ENCODE measurements around the gene CA9. TPM values are rescaled to one million over a fixed set of nuclear protein-coding genes. Genes with fewer than 3 reads are reported as not detected.

Gene CA9
- total RNA-seq, 1 donor from 2014 or later: 2.9 TPM

DNA sequence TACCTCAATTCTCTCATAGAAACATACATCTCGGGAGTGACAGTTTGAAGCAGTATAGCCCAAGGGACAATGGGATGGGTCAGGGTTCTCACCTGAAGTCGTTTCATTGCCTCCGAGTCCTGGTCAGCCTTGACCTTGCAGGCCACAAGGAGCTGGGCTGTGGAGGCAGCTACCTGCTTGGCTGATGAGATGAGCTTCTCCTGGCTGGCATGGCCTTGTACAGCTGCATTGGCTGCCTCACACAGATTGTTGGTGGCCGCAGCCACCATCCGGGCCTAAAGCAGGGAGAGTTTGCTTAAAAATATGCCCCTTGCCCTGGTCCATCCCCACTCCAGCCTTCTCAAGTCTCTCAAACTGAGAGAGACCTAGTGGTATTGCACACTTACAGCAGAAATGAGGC lies 24.5 kb downstream of the CA9 start:
- peaks cover 31% of the 10 kb centered on the region for H3K4me1 Mint-ChIP-seq (ENCODE audit: low read depth)
- DNase-seq (ENCODE audit: low spot score): no peak
- peak overlapping the region; percentile 62 for H3K27ac Mint-ChIP-seq (ENCODE audit: unreplicated experiment)
- H3K9me3 Mint-ChIP-seq (ENCODE audit: low read depth): no peaks in the 10 kb centered on the region
- no peak overlapping the region for H3K4me3 Mint-ChIP-seq (ENCODE audit: unreplicated experiment)
- TF ChIP-seq, protein P1, sequence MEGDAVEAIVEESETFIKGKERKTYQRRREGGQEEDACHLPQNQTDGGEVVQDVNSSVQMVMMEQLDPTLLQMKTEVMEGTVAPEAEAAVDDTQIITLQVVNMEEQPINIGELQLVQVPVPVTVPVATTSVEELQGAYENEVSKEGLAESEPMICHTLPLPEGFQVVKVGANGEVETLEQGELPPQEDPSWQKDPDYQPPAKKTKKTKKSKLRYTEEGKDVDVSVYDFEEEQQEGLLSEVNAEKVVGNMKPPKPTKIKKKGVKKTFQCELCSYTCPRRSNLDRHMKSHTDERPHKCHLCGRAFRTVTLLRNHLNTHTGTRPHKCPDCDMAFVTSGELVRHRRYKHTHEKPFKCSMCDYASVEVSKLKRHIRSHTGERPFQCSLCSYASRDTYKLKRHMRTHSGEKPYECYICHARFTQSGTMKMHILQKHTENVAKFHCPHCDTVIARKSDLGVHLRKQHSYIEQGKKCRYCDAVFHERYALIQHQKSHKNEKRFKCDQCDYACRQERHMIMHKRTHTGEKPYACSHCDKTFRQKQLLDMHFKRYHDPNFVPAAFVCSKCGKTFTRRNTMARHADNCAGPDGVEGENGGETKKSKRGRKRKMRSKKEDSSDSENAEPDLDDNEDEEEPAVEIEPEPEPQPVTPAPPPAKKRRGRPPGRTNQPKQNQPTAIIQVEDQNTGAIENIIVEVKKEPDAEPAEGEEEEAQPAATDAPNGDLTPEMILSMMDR (IDR thresholded peaks at IDR 0.05): no peak
- H3K36me3 Mint-ChIP-seq (ENCODE audit: low read depth): peaks cover 26% of the 10 kb centered on the region
- H3K27me3 Mint-ChIP-seq (ENCODE audit: low read depth): no peaks in the 10 kb centered on the region

DNA sequence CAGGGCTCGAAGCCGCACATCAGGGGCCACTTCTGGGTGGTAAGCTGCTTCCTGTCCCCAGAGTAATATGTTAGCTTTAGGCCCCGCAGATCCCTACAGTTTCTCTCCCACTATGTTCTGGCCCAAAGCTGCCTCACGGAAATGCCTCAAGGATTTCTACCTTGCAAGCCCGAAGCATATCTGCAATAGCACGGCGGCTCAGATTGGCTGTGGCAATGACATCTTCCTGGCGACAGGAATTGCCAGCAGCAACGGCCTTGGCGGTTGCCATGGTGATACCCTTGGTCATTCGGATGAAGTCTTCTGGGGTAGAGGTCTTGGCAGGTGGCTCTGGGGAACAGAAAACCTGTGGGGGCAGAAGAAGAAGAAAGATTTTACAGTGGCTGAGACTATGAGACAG lies 26.3 kb downstream of the CA9 start:
- H3K36me3 Mint-ChIP-seq (ENCODE audit: low read depth): peaks cover 44% of the 10 kb centered on the region

DNA sequence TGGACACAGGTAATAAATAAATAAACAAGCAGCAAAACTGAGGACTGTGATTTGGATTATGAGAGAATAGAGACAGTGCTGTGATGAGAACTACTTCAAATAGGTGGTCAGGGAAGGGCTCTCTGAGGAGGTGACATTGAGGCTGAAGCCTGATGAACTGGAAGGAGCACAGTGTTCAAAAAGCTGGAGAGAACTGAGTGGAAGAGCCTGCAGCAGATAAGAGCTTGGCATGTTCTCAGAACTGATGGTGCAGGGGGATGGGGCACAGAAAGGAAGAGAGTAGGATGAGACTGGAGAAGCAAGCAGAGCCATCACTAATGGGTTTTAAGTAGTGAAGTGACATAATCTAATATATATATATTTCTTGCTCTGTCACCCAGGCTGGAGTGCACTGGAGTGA lies 27.2 kb downstream of the CA9 start:
- Mint-ChIP-seq H3K27ac (ENCODE audit: unreplicated experiment) (no peak overlapping the region), H3K4me1 (ENCODE audit: low read depth) (peaks cover 21% of the 10 kb centered on the region), H3K4me3 (ENCODE audit: unreplicated experiment) (no peak overlapping the region), H3K36me3 (ENCODE audit: low read depth) (peaks cover 47% of the 10 kb centered on the region), H3K9me3 (ENCODE audit: low read depth) (no peaks in the 10 kb centered on the region), H3K27me3 (ENCODE audit: low read depth) (no peaks in the 10 kb centered on the region)
- DNase-seq (ENCODE audit: low spot score): no peak
- TF ChIP-seq, protein P1 (IDR thresholded peaks at IDR 0.05): no peak

More for the DNA sequence above, 26.3 kb downstream of the CA9 start:
- no peaks in the 10 kb centered on the region for H3K27me3 Mint-ChIP-seq (ENCODE audit: low read depth)
- no peak overlapping the region for H3K27ac Mint-ChIP-seq (ENCODE audit: unreplicated experiment)
- DNase-seq (ENCODE audit: low spot score): no peak
- H3K4me1 Mint-ChIP-seq (ENCODE audit: low read depth): peaks cover 27% of the 10 kb centered on the region
- no peaks in the 10 kb centered on the region for H3K9me3 Mint-ChIP-seq (ENCODE audit: low read depth)
- no peak overlapping the region for H3K4me3 Mint-ChIP-seq (ENCODE audit: unreplicated experiment)
- TF ChIP-seq, protein P1 (IDR thresholded peaks at IDR 0.05): no peak

DNA sequence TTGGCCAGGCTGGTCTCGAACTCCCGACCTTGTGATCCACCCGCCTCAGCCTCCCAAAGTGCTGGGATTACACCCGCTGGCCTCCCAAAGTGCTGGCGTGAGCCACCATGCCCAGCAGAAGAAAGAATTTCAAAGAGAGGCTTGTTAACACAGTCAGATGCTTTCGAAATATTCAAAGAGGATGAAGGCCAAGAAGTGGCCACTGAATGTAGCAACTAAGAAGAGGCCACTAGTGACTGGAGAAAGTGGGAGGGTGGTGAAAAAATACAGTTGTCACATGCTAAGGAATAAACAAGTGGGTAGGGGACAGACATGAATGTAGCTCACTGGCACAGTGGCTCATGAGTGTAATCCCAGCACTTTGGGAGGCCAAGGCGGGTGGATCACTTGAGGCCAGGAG lies 29.0 kb downstream of the CA9 start:
- Mint-ChIP-seq H3K27me3 (ENCODE audit: low read depth) (no peaks in the 10 kb centered on the region), H3K9me3 (ENCODE audit: low read depth) (no peaks in the 10 kb centered on the region), H3K36me3 (ENCODE audit: low read depth) (peaks cover 47% of the 10 kb centered on the region), H3K4me3 (ENCODE audit: unreplicated experiment) (no peak overlapping the region), H3K27ac (ENCODE audit: unreplicated experiment) (no peak overlapping the region), H3K4me1 (ENCODE audit: low read depth) (peaks cover 4% of the 10 kb centered on the region)
- DNase-seq (ENCODE audit: low spot score): no peak
- TF ChIP-seq, protein P1 (IDR thresholded peaks at IDR 0.05): no peak

DNA sequence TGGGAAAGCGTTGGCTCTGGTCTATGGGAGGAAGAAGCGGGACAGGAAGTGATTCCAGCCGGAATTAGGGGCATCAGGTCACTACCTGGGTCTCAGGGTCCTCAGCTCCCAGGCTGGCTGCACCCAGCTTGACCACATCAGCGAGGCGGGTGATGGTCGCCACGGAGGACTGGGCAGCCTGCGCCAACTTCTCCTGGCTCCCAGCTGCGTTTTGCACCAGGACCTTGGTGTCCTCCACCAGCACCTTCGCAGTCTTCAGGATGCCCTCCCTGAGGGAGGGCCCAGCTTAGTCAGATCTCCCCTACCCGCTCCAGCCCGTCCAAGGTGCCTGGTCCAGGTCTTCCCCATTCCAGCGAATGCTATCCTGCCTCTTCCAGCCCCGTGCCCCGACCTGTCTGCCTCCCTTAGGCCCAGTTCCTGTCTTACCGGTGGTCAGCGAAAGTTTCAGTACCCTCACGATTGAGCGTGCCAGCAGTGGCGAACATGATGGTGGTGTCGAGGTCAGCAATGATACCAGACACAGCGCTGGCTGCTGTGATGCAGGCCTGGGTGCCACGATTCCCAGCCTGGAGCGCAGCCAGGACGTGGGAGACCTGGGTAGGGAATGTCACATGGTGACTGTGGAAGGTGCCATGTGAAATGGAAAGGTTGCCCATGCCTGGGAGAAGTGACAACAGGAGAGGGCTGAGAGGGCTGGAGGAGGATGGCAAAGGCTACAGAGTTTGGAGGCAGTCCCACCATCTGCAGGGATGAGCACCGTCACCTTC lies 30.4 kb downstream of the CA9 start:
- Mint-ChIP-seq H3K27me3 (ENCODE audit: low read depth) (no peaks in the 10 kb centered on the region), H3K27ac (ENCODE audit: unreplicated experiment) (peak overlapping the region; percentile 65), H3K4me3 (ENCODE audit: unreplicated experiment) (no peak overlapping the region), H3K4me1 (ENCODE audit: low read depth) (no peaks in the 10 kb centered on the region), H3K9me3 (ENCODE audit: low read depth) (no peaks in the 10 kb centered on the region), H3K36me3 (ENCODE audit: low read depth) (peaks cover 55% of the 10 kb centered on the region)
- TF ChIP-seq, protein P1 (IDR thresholded peaks at IDR 0.05): no peak
- no peak for DNase-seq (ENCODE audit: low spot score)
